Progenitor cell of endocrine pancreas (in vitro differentiated cells): ENCODE measurements around the gene NPTN. TPM values are rescaled to one million over a fixed set of nuclear protein-coding genes. Genes with fewer than 3 reads are reported as not detected.

Source experiments
- DNase-seq: peaks from one replicate; pipeline ENCODE4 v3.0.0; 2021; ENCODE audit warnings: low spot score; ENCODE audit not compliant: unreplicated experiment
- H3K27ac Mint-ChIP-seq: 2 replicates; pipeline ENCODE4 v1.8.0; 2021; ENCODE audit warnings: mild to moderate bottlenecking, moderate library complexity, mixed read lengths
- H3K27me3 Mint-ChIP-seq: 2 replicates; pipeline ENCODE4 v1.8.0; 2021; ENCODE audit warnings: mixed read lengths
- H3K36me3 Mint-ChIP-seq: 2 replicates; pipeline ENCODE4 v1.8.0; 2022; ENCODE audit warnings: mixed read lengths; ENCODE audit not compliant: insufficient read depth
- H3K4me1 Mint-ChIP-seq: 2 replicates; pipeline ENCODE4 v1.8.0; 2021; ENCODE audit warnings: low read depth, mixed read lengths
- H3K4me3 Mint-ChIP-seq: 2 replicates; pipeline ENCODE4 v1.8.0; 2021; ENCODE audit warnings: low read depth, mild to moderate bottlenecking, moderate library complexity, mixed read lengths
- H3K9me3 Mint-ChIP-seq: 2 replicates; pipeline ENCODE4 v1.8.0; 2021; ENCODE audit warnings: low read depth, mixed read lengths
- CTCF ChIP-seq: fragments of 200-600 bp; sonication (generic); IDR thresholded peaks from one replicate; pipeline ENCODE4 v1.5.0; 2021; ENCODE audit warnings: antibody characterized with exemption, mild to moderate bottlenecking; ENCODE audit not compliant: unreplicated experiment
- total RNA-seq: library from RNA; stranded (reverse); gene quantifications from 2 replicates; pipeline ENCODE4 v1.2.1, GENCODE V29; 2021

NPTN gene
- total RNA-seq, 1 donor from 2014 or later, result 81.1 TPM

- Mint-ChIP-seq H3K4me1 (peaks cover 29% of the 10 kb centered on the region), H3K4me3 (peak overlapping the region; percentile 82), H3K27ac (peak overlapping the region; percentile 97), H3K36me3 (no peaks in the 10 kb centered on the region), H3K27me3 (peaks cover 13% of the 10 kb centered on the region), H3K9me3 (no peaks in the 10 kb centered on the region)
- no peak for DNase-seq
- no peak for TF ChIP-seq CTCF
Observed at GRCh38 chr15:73633991-73634495, 854 bp upstream of the NPTN start.

- H3K4me1 Mint-ChIP-seq, result peaks cover 38% of the 10 kb centered on the region
Observed at GRCh38 chr15:73632670-73633058, 525 bp downstream of the NPTN start.

GRCh38 chr15:73631915-73632669, 1.1 kb downstream of the NPTN start:
- DNase-seq, result no peak
- Mint-ChIP-seq H3K27ac (peak overlapping the region; percentile 70), H3K4me1 (peaks cover 38% of the 10 kb centered on the region), H3K9me3 (no peaks in the 10 kb centered on the region), H3K27me3 (peaks cover 7% of the 10 kb centered on the region), H3K36me3 (no peaks in the 10 kb centered on the region), H3K4me3 (peak overlapping the region; percentile 82)
- TF ChIP-seq CTCF, result no peak

More at GRCh38 chr15:73632670-73633058, 525 bp downstream of the NPTN start:
- no peak for DNase-seq
- H3K4me3 Mint-ChIP-seq, result peak overlapping the region; percentile 82
- no peak for TF ChIP-seq CTCF
- H3K36me3 Mint-ChIP-seq, result no peaks in the 10 kb centered on the region
- peak overlapping the region; percentile 70 for H3K27ac Mint-ChIP-seq
- H3K27me3 Mint-ChIP-seq, result peaks cover 10% of the 10 kb centered on the region
- no peaks in the 10 kb centered on the region for H3K9me3 Mint-ChIP-seq

- no peak for TF ChIP-seq CTCF
- peak overlapping the region; percentile 63 for H3K27ac Mint-ChIP-seq
- DNase-seq, result no peak
- H3K9me3 Mint-ChIP-seq, result no peaks in the 10 kb centered on the region
- peak overlapping the region; percentile 40 for H3K4me3 Mint-ChIP-seq
- H3K4me1 Mint-ChIP-seq, result peaks cover 36% of the 10 kb centered on the region
- no peaks in the 10 kb centered on the region for H3K36me3 Mint-ChIP-seq
- no peaks in the 10 kb centered on the region for H3K27me3 Mint-ChIP-seq
Observed at GRCh38 chr15:73630921-73631362, 2.2 kb downstream of the NPTN start.

GRCh38 chr15:73629798-73630429, 3.3 kb downstream of the NPTN start:
- H3K4me3 Mint-ChIP-seq, result no peak overlapping the region
- no peak for TF ChIP-seq CTCF
- H3K27ac Mint-ChIP-seq, result no peak overlapping the region
- no peaks in the 10 kb centered on the region for H3K27me3 Mint-ChIP-seq
- H3K4me1 Mint-ChIP-seq, result peaks cover 36% of the 10 kb centered on the region
- no peak for DNase-seq
- no peaks in the 10 kb centered on the region for H3K9me3 Mint-ChIP-seq
- H3K36me3 Mint-ChIP-seq, result no peaks in the 10 kb centered on the region
